ENCODE data around the gene ALDH16A1.
A peak's percentile ranks its signal among the peaks of the same experiment; 100 is the strongest.
"Not testable (repeated sequence)": the region's sequence is repeated elsewhere in the genome, so short reads cannot be mapped to it uniquely, and the experiment has no call there.

Gene ALDH16A1

GRCh38 chr19:49441210-49441959 is 11.6 kb upstream of the ALDH16A1 start, which contains the start of gene SLC17A7:
Gene SLC17A7 (minus strand): TSS chr19:49441527. CDS start chr19:49441379, 148 bp downstream.
- DNase-seq = peak in 1 of 2 experiments; percentile 30

DNA sequence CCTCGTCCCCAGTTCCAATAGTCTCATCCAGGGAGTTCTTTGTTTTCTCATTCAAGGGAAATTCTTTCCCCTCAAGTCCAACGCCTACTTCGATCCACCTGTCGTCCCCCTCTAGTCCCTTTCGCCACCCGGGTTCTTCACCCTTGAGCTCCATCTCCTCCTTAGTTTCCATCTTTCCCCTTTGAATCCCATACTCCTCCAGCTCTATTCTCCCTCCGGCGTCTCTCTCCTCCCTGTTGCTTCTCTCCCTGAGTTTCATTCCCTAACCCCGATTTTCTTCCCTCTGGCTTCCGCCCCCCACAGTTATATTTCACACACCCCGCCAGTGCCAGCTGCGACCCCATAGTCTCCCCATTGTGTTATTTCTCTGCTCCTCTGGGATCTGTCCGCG is 11.1 kb upstream of the ALDH16A1 start:
- no peak for DNase-seq

DNA sequence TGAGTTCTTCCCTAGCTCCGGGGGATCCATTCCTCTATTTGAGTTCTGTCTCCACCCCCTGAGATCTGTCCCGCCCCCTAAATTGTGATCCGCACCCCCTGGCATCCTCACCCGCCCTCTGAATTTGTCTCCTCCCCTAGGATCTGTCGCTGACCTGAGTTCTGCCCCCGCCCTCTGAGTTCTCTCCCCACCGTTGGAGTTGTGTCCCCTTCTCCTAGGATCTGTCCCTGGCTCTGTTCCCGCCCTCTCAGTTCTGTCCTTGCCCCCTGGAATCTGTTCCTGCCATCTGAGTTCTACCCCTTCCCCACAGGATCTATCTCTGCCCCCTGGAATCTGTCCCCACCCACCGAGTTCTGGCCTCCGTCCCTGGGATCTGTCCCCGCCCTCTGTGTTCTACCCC is 10.7 kb upstream of the ALDH16A1 start:
- DNase-seq = no peak

GRCh38 chr19:49442771-49443365 is 10.2 kb upstream of the ALDH16A1 start:
- DNase-seq = peak in 1 of 2 experiments; percentile 47

DNA sequence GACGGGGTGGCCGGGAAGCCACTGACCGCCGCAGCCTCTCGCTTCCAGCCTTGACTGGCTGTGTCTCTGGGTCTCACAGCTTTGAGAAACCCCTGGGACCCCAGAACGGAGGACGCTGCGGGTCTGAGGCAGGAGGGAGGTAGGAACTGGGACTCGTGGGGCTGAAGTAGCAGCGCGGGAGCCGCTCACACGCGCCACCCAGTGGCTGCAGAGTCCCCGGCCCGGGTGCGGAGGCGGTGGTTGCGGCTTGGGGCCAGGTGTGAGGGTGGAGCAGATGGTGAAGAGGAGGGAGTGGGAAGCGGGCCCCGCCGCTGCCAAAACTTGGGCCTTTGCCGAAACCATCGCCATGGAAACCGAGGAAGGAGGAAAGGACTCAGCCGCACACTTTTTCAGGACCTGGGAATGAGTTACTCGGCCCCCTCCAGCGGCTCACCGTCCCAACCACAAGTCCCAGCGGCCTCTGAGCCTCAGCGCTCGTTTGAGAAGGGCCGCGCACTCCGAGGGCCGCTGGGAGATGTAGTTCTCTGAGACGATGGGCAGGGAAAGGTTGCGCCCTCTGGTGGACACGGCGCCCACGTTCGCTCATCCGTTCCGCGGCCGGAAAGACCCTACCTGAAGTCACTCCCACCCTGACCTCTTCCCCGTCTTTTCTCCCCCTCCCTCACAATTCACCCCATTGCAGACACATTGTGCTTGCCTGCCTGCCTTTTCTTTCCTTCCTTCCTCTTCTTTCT is 9.5 kb upstream of the ALDH16A1 start:
- DNase-seq = peak; percentile 97 to 98

- DNase-seq = not testable (repeated sequence)
Measured at GRCh38 chr19:49444100-49444700, 8.8 kb upstream of the ALDH16A1 start.

GRCh38 chr19:49445997-49446396 is 7.0 kb upstream of the ALDH16A1 start:
- DNase-seq = no peak

DNA sequence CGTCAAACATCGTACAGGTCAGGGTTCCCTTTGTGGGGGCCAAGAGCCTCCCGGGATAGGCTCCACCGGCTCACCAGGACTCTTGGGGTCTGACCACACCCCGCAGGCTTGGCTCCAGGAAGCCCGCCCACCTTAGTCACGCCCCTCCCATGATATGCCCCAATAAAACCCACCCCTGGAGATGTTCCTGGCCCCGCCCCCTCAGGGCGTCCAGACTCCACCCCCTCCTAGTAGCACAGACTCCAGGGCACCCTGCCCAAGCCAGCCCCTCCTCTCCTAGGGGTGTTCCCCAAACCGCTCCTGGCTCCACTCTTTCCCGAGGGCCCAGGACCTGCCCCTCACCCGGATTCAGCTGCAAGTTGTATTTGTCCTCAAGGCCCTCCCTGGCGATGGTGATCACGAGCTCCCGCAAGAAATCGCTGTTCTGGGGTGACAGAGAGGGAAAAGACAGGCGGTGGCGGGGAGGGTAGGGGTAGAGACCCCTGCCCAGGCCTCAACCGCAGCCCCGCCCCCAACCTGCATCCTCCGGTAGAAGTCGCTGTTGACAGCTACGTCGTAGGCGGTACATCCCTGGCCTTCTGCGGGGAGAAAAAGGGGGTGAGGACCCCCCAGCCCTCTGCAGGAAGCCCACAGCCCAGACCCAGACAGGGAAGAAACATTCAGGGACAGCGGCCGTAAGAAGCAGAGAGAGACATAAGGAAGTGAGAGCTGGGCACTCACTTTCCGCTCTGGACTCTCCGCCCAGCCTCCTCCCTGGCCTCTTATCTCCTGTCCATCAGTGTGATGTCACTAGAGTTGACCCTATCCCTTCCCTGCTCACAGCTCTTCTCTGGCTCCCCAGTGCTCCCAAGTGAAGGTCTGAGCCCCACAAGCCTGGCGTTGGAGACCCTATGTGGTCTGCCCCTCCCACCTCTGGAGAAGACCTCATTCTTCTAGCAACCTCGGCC is 5.3 kb upstream of the ALDH16A1 start:
- DNase-seq = no peak

DNA sequence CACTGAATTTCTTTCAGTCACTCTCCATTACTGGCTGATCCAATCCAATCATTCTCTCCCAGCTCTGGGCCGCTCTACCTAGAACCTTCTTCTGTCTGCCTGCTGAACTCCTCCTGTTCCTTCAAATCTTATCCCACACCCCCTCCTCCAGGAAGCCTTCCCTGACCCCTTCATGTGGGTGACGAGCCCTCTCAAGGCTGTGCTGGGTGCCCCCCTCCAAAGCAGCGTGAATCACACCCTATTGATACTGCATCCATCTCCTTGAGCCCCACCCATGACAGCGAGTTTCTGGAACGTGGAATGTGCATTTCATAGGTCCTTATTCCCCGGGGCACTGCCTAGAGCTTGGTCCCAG is 4.6 kb upstream of the ALDH16A1 start:
- no peak for DNase-seq

DNA sequence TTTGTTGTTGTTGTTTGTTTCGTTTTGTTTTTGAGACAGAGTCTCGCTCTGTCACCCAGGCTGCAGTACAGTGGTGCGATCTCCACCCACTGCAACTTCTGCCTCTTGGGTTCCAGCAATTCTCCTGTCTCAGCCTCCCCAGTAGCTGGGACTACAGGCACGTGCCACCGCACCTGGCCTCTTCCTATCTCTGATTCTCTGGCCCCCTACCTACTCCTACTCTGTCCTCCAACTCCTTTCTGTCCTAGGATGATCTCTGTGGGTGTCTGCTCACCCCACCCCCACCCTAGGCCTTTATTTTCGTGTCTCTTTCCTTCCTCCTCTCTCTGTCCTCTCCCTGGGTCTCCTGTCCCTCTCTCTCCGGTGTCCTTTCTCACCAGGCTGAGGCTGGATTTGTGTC is 2.6 kb upstream of the ALDH16A1 start:
- DNase-seq = no peak

GRCh38 chr19:49451430-49452181 is 1.4 kb upstream of the ALDH16A1 start, which contains the start of gene PIH1D1:
Gene PIH1D1 (minus strand): TSS chr19:49451814. CDS start chr19:49451574, 240 bp downstream.
- peak; percentile 95 to 96 for DNase-seq

DNA sequence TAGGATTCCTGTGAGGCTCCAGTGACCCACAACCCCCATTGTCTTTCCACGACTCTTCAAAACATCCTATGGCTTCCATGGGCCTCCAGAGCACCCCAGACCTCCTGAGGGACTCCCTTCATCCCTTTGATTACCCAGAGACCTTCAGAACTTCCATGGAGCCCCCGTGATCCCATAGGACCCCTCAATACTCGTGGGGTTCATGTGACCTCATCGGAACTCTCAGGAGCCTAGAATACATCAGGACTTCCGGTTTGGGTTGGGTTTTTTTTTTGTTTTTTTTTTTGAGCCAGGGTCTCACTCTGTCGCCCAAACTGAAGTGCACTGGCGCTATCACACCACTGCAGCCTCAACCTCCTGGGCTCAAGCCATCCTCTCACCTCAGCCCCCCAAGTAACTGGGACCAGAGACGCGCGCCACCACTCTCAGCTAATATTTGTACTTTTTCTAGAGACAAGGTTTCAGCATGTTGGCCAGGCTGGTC is 774 bp downstream of the ALDH16A1 start:
- no peak for DNase-seq

DNA sequence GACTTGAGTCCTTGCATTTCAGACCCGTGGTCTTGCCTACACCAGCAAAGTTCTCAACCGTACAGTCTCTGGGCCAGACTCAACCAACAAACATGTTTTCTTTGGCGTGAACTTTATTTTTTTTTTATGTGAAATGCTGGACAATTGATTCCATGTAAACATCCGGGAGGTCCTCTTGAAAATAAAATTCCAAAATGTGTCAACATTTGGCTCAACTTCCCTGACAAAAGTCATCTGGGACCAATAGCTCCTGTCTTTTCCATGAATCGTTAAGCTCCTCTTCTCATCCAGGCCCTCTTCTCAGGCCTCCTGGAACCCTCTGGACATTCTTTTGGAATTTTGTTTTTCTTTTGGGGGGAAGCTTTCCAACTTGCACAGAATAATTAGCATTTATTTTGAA is 2.7 kb downstream of the ALDH16A1 start:
- no peak for DNase-seq

DNA sequence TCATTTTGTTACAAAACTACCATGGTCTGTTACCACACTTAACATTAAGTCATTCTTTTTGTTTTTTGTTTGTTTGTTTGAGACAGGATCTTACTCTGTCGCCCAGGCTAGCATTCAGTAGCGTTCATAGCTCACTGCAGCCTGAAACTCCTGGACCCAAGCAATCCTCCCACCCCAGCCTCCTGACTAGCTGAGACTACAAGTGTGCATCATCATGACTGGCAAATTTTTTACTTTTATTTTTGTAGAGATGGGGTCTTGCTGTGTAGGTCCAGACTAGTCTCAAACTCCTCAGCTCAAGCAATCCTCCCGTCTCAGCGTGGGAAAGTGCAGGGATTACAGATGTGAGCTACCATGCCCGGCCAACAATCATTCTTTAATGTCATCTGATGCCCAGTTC is 3.3 kb downstream of the ALDH16A1 start:
- DNase-seq = no peak

DNA sequence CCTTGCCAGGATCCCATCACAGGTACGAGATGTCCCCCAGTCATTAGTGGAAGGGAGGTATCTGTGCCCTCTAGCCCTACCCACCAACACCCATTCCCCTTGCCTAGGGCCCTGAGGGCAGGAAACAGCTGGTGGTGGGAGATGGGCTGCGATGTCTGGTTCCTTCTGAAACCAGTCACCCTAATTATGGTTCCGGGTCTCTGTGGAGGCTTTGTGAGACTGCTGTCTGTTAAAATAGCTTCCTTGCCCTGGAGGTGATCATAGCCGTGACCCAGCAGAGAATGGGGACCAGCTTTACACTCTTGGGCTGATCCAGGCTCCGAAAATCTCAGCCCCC is 5.5 kb downstream of the ALDH16A1 start:
- no peak for DNase-seq

DNA sequence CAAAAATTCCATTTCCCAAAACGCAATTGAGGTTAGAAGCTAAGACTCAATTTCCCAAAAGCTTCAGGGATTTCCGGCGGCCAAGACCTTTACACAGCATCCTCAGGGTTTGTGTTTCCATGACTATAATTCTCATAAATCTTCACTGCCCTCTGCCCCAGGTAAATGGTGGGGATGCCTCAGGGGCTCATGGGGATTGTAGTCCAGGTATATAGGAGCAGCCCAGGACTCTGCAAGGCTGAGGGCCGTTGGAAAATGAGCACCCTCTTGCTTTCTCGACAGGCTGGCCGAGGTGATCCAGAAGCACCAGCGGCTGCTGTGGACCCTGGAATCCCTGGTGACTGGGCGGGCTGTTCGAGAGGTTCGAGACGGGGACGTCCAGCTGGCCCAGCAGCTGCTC is 6.4 kb downstream of the ALDH16A1 start:
- DNase-seq = no peak

DNA sequence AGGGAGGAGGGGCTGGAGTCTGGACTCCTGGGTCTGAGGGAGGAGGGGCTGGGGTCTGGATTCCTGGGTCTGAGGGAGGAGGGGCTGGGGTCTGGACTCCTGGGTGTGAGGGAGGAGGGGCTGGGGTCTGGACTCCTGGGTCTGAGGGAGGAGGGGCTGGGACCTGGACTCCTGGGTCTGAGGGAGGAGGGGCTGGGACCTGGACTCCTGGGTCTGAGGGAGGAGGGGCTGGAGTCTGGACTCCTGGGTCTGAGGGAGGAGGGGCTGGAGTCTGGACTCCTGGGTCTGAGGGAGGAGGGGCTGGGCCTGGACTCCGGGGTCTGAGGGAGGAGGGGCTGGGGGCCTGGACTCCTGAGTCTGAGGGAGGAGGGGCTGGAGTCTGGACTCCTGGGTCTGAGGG is 8.1 kb downstream of the ALDH16A1 start:
- not testable (repeated sequence) for DNase-seq

- no peak for DNase-seq
Measured at GRCh38 chr19:49461656-49462055, 8.6 kb downstream of the ALDH16A1 start.

GRCh38 chr19:49462492-49462891 is 9.5 kb downstream of the ALDH16A1 start:
- DNase-seq = no peak

DNA sequence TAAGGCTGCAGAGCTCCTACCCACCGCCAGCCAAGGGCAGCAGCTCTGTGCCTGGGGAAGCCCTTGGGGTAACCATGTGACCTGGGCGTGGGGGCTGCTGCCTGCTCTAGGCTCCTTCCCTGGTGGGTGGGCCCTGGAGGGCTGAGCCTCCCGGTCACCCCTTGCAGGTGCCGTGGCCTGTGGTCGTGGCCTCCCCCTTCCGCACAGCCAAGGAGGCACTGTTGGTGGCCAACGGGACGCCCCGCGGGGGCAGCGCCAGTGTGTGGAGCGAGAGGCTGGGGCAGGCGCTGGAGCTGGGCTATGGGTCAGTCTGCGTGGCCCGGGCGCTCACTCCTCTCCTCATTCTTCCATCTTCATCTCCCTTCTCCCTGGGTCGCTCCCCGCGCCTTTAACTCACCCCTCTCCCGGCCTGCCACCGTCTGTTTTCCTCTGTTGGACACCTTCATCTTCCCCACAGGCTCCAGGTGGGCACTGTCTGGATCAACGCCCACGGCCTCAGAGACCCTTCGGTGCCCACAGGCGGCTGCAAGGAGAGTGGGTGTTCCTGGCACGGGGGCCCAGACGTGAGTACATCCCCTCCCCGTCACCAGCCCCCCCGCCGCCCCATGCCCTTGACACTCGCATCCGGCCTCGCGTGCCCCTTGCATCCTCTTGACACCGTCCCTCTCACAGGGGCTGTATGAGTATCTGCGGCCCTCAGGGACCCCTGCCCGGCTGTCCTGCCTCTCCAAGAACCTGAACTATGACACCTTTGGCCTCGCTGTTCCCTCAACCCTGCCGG is 11.1 kb downstream of the ALDH16A1 start:
- no peak for DNase-seq

DNA sequence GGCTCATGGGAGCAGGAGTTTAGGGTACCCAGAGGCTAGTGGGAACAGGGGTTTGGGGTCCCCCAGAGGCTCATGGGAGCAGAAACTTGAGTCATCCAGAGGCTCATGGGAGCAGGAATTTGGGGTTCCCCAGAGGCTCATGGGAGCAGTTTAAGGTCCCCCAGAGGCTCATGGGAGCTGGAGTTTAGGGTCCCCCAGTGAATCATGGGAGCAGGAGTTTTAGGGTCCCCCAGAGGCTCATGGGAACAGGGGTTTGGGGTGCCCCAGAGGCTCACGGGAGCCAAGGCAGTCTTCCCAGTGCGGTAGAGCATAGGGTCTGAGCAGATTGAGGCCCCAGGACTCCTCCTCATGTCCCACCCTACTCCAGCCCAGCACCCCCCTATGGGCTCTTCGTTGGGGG is 12.3 kb downstream of the ALDH16A1 start:
- DNase-seq = no peak
